ENCODE results near the gene BPHL. TPM values are rescaled to one million over a fixed set of nuclear protein-coding genes. Genes with fewer than 3 reads are reported as not detected.

The BPHL gene
- total RNA-seq, 1 experiment from 2014 or later, result 31.3 TPM

- TSS peak; percentile 86 for BruUV-seq (replicated peaks)
- H2AFZ ChIP-seq (ENCODE audit: low read depth, low read length, poor library complexity, severe bottlenecking), result no peak overlapping the region
- TF ChIP-seq JUND (IDR thresholded peaks at IDR 0.05) (no peak), RAD21 (IDR thresholded peaks at IDR 0.05; ENCODE audit: low read depth) (no peak), EZH2 (IDR thresholded peaks at IDR 0.05) (no peak), SIN3A (IDR thresholded peaks at IDR 0.05; ENCODE audit: low read depth) (no peak; the same call in 1 of the 2 replicates), ZNF274 (IDR thresholded peaks at IDR 0.05; ENCODE audit: low read depth, low read length) (no peak), TCF7L2 (IDR thresholded peaks at IDR 0.05; ENCODE audit: borderline replicate concordance, extremely low read depth, insufficient read depth, insufficient read length) (no peak), EGR1 (IDR thresholded peaks at IDR 0.05; ENCODE audit: low read depth) (no peak), ELF1 (IDR thresholded peaks at IDR 0.05; ENCODE audit: borderline replicate concordance, low read depth) (no peak), REST (IDR thresholded peaks at IDR 0.05; ENCODE audit: low read depth) (no peak), ATF3 (IDR thresholded peaks at IDR 0.05) (no peak), SRF (IDR thresholded peaks at IDR 0.05; ENCODE audit: low read depth) (no peak), CEBPB (IDR thresholded peaks at IDR 0.05; ENCODE audit: low read depth) (no peak), SP1 (IDR thresholded peaks at IDR 0.05; ENCODE audit: low read depth) (peak; percentile 22), POLR2AphosphoS5 (IDR thresholded peaks at IDR 0.05; ENCODE audit: low read depth, low read length) (0 out of 2 replicates have a peak, but pooled peaks have one; percentile 38), POLR2A (IDR thresholded peaks at IDR 0.05; ENCODE audit: borderline replicate concordance, extremely low read depth, insufficient read depth, insufficient read length) (peak; percentile 63), EZH2phosphoT487 (IDR thresholded peaks at IDR 0.05; ENCODE audit: borderline replicate concordance) (no peak)
- TF ChIP-seq, protein P1, sequence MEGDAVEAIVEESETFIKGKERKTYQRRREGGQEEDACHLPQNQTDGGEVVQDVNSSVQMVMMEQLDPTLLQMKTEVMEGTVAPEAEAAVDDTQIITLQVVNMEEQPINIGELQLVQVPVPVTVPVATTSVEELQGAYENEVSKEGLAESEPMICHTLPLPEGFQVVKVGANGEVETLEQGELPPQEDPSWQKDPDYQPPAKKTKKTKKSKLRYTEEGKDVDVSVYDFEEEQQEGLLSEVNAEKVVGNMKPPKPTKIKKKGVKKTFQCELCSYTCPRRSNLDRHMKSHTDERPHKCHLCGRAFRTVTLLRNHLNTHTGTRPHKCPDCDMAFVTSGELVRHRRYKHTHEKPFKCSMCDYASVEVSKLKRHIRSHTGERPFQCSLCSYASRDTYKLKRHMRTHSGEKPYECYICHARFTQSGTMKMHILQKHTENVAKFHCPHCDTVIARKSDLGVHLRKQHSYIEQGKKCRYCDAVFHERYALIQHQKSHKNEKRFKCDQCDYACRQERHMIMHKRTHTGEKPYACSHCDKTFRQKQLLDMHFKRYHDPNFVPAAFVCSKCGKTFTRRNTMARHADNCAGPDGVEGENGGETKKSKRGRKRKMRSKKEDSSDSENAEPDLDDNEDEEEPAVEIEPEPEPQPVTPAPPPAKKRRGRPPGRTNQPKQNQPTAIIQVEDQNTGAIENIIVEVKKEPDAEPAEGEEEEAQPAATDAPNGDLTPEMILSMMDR (IDR thresholded peaks at IDR 0.05 in 2 of 3, conservative IDR thresholded peaks at IDR 0.05 in 1 of 3; ENCODE audit: borderline replicate concordance in 1 of 3, insufficient read depth in 1 of 3, low read depth in 2 of 3, low read length in 2 of 3), result no peak
- TF ChIP-seq, protein P2, sequence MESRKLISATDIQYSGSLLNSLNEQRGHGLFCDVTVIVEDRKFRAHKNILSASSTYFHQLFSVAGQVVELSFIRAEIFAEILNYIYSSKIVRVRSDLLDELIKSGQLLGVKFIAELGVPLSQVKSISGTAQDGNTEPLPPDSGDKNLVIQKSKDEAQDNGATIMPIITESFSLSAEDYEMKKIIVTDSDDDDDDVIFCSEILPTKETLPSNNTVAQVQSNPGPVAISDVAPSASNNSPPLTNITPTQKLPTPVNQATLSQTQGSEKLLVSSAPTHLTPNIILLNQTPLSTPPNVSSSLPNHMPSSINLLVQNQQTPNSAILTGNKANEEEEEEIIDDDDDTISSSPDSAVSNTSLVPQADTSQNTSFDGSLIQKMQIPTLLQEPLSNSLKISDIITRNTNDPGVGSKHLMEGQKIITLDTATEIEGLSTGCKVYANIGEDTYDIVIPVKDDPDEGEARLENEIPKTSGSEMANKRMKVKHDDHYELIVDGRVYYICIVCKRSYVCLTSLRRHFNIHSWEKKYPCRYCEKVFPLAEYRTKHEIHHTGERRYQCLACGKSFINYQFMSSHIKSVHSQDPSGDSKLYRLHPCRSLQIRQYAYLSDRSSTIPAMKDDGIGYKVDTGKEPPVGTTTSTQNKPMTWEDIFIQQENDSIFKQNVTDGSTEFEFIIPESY (IDR thresholded peaks at IDR 0.05; ENCODE audit: extremely low read depth, insufficient replicate concordance, low read length), result no peak
- TF ChIP-seq, protein P3, sequence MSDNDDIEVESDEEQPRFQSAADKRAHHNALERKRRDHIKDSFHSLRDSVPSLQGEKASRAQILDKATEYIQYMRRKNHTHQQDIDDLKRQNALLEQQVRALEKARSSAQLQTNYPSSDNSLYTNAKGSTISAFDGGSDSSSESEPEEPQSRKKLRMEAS (IDR thresholded peaks at IDR 0.05), result peak; percentile 77
Observed at GRCh38 chr6:3162565-3163247, 44.2 kb downstream of the BPHL start.

More at GRCh38 chr6:3162565-3163247, 44.2 kb downstream of the BPHL start:
- CTCF ChIA-PET, result interaction anchor here (1.9 kb wide), 1 partner anchor 89 kb away, joined by 7 read pairs; no protein-coding TSS in a partner anchor
- H3K27me3 ChIP-seq (ENCODE audit: insufficient read depth, low read length), result no peaks in the 10 kb centered on the region
- POLR2A ChIA-PET, result interaction anchor here (0.6 to 1.1 kb wide), 5 partner anchors 10 to 77 kb away, joined by 3 read pairs; no protein-coding TSS in a partner anchor
- peaks cover 19 to 74% of the 10 kb centered on the region in 2 experiments for H3K4me1 ChIP-seq (ENCODE audit: control insufficient read depth in 1 of 2, insufficient read depth in 2 of 2, low read length in 2 of 2)
- no peaks in the 10 kb centered on the region for H3K36me3 ChIP-seq (ENCODE audit: control insufficient read depth in 1 of 2, insufficient read depth in 2 of 2, low read length in 2 of 2)
- peak overlapping the region; percentile 56 to 71 for H3K4me3 ChIP-seq (replicated peaks in 1 of 2; ENCODE audit: low read depth in 1 of 2, low read length in 2 of 2)
- peak overlapping the region; percentile 86 for H3K27ac ChIP-seq (ENCODE audit: low read depth, low read length)
- intact Hi-C loops (cut with micrococcal nuclease), result no loop called here
- H3K9me3 ChIP-seq (ENCODE audit: control insufficient read depth in 1 of 2, insufficient read depth in 1 of 2, low read depth in 1 of 2, low read length in 2 of 2), result no peaks in the 10 kb centered on the region
- peak overlapping the region; percentile 77 for H3K9ac ChIP-seq (ENCODE audit: low read length)
- no peaks in the 10 kb centered on the region for H3K79me2 ChIP-seq (ENCODE audit: insufficient read depth, low read length)
- peak overlapping the region; percentile 95 for H3K4me2 ChIP-seq (ENCODE audit: low read length)
- ATAC-seq (peak; percentile 79), DNase-seq (ENCODE audit: low read depth, low spot score) (peak; percentile 56)
- no peaks in the 10 kb centered on the region for H3K9me2 ChIP-seq (ENCODE audit: insufficient read depth)
- no peaks in the 10 kb centered on the region for H4K20me1 ChIP-seq (ENCODE audit: insufficient read depth)
- RAD21 ChIA-PET (ENCODE audit: low non-redundant PET in 1 of 2, low total read pairs in 2 of 2, uncharacterized antibody in 2 of 2, unreplicated experiment in 2 of 2), result interaction anchor here in 1 of 2 experiments (1.1 kb wide), 1 partner anchor 89 kb away, joined by 3 read pairs; no protein-coding TSS in a partner anchor

Data from HCT116 (cell line).